SU-DHL-6 (cell line): Measurements from ENCODE around the gene LPAR5.

Source experiments
- CTCF ChIP-seq: fragments of 200-600 bp; sonication (generic); IDR thresholded peaks from one replicate; pipeline ENCODE4 v1.5.1; 2017; ENCODE audit warnings: antibody characterized with exemption, mild to moderate bottlenecking, low read length, moderate library complexity; ENCODE audit not compliant: insufficient read depth, poor library complexity, severe bottlenecking
- EZH2phosphoT487 ChIP-seq: fragments of 200-600 bp; sonication (generic), shearing (Covaris generic); conservative IDR thresholded peaks from 2 replicates; pipeline ENCODE4 v1.6.1; 2018; ENCODE audit warnings: mild to moderate bottlenecking, antibody characterized with exemption, low read length, moderate library complexity, mixed read lengths

- no peak for TF ChIP-seq CTCF
- no peak for TF ChIP-seq EZH2phosphoT487
These were observed 30.1 kb downstream of the LPAR5 start for GRCh38 chr12:6605421-6606330.
